ENCODE results near the gene ACIN1. TPM values are rescaled to one million over a fixed set of nuclear protein-coding genes. Genes with fewer than 3 reads are reported as not detected.

Gene ACIN1
- total and polyA plus RNA-seq, 2 of the 13 experiments (the other 11 are each of a cell fraction or from before 2014, with no cell fraction given): 165 to 183 TPM

DNA sequence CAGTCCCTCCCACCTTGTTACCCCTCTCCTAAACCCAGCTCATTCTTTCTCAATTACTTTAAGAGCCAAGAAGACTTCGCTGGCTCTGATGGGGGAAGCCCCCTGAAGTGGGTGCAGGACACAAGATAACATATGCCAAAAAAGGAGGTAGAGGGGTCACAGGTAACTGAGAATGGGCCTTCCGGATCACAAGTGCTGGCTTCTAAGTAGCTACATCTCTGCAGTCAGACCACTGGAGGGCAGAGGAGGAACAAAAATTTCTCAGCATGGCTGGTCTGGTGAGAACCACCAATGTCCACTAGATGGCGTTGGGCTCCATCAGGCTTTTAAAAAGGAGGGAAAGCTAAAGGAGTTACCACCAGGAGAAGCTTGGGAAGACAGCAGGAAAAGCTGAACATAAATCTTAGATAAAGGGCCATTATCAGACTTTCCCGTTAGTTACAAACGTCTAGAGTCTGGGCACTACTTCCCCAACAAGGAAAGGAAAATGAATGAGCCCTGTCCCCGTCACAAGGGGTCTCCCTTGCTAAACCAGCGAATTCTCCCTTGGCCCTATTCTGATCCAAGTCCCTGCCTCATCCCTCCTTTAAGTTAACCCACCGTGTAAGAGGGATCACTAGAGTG is 26.0 kb downstream of the ACIN1 start (continued):
- TF ChIP-seq YEATS2 (CRISPR knock-in tag; IDR thresholded peaks at IDR 0.05; ENCODE audit: borderline replicate concordance) (peak; percentile 74; the same call in 1 of the 2 replicates), JARID2 (CRISPR knock-in tag; IDR thresholded peaks at IDR 0.05; ENCODE audit: insufficient replicate concordance) (no peak), ASH2L (IDR thresholded peaks at IDR 0.05; ENCODE audit: insufficient read length, low read depth, low read length) (peak; percentile 88), SAP130 (CRISPR knock-in tag; IDR thresholded peaks at IDR 0.05; ENCODE audit: low read depth) (peak; percentile 73), ZNF724P (CRISPR knock-in tag; IDR thresholded peaks at IDR 0.05; ENCODE audit: borderline replicate concordance) (peak; percentile 66; the same call in 1 of the 2 replicates), MAFK (conservative IDR thresholded peaks at IDR 0.05 in 1 of 2, IDR thresholded peaks at IDR 0.05 in 1 of 2; ENCODE audit: low read length in 2 of 2) (no peak), TRIM22 (IDR thresholded peaks at IDR 0.05) (no peak), CBFB (CRISPR knock-in tag; IDR thresholded peaks at IDR 0.05) (no peak; the same call in 1 of the 2 replicates), HBP1 (CRISPR knock-in tag; IDR thresholded peaks at IDR 0.05; ENCODE audit: low read depth) (peak; percentile 89), BRCA1 (CRISPR knock-in tag; IDR thresholded peaks at IDR 0.05) (no peak), SMAD3 (CRISPR knock-in tag; IDR thresholded peaks at IDR 0.05) (peak; percentile 96), ZNF619 (CRISPR knock-in tag; IDR thresholded peaks at IDR 0.05) (peak; percentile 66; the same call in 1 of the 2 replicates), SOX13 (IDR thresholded peaks at IDR 0.05) (no peak), SOX13 (CRISPR knock-in tag; conservative IDR thresholded peaks at IDR 0.05 in 1 of 2, IDR thresholded peaks at IDR 0.05 in 1 of 2) (peak in 1 of 2 experiments; percentile 49; a peak in 3 of 4 replicates), MATR3 (CRISPR knock-in tag; IDR thresholded peaks at IDR 0.05) (no peak), ESRRA (CRISPR knock-in tag; IDR thresholded peaks at IDR 0.05; ENCODE audit: low read depth) (no peak), TRAFD1 (CRISPR knock-in tag; IDR thresholded peaks at IDR 0.05; ENCODE audit: borderline replicate concordance) (no peak), MIXL1 (CRISPR knock-in tag; IDR thresholded peaks at IDR 0.05) (peak; percentile 95), TCF7 (IDR thresholded peaks at IDR 0.05; ENCODE audit: low read depth) (no peak), HDAC2 (CRISPR knock-in tag; IDR thresholded peaks at IDR 0.05) (peak; percentile 60; the same call in 1 of the 2 replicates), GABPA (IDR thresholded peaks at IDR 0.05; ENCODE audit: low read depth, low read length) (no peak), GABPA (CRISPR knock-in tag; IDR thresholded peaks at IDR 0.05; ENCODE audit: low read depth) (no peak), ZNF468 (CRISPR knock-in tag; IDR thresholded peaks at IDR 0.05) (no peak; the same call in 1 of the 2 replicates), ZFP82 (CRISPR knock-in tag; IDR thresholded peaks at IDR 0.05; ENCODE audit: borderline replicate concordance) (no peak)
- TF ChIP-seq, protein P1, sequence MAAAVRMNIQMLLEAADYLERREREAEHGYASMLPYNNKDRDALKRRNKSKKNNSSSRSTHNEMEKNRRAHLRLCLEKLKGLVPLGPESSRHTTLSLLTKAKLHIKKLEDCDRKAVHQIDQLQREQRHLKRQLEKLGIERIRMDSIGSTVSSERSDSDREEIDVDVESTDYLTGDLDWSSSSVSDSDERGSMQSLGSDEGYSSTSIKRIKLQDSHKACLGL (CRISPR knock-in tag; IDR thresholded peaks at IDR 0.05): no peak
- TF ChIP-seq, protein P2, sequence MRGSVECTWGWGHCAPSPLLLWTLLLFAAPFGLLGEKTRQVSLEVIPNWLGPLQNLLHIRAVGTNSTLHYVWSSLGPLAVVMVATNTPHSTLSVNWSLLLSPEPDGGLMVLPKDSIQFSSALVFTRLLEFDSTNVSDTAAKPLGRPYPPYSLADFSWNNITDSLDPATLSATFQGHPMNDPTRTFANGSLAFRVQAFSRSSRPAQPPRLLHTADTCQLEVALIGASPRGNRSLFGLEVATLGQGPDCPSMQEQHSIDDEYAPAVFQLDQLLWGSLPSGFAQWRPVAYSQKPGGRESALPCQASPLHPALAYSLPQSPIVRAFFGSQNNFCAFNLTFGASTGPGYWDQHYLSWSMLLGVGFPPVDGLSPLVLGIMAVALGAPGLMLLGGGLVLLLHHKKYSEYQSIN (CRISPR knock-in tag; IDR thresholded peaks at IDR 0.05; ENCODE audit: borderline replicate concordance): no peak

Data from HepG2 (cell line).